Muscle of arm (tissue), 12 donors: Measurements from ENCODE around the gene PIK3AP1. TPM values are rescaled to one million over a fixed set of nuclear protein-coding genes. Genes with fewer than 3 reads are reported as not detected.

Experiments
- DNase-seq: peaks from one replicate; pipeline ENCODE4 v3.0.0-alpha.2; 2013
- polyA plus RNA-seq, 12 donors: library from polyadenylated mRNA; unstranded; fragments of 120-200 nt; gene quantifications; one replicate each; pipeline ENCODE4 v1.2.1, GENCODE V29; 2013; ENCODE audit not compliant: insufficient read length in 12 of 12

PIK3AP1 gene
- polyA plus RNA-seq, 12 donors, result 1.5 to 7.3 (median 2.2) TPM; not detected in 1

- DNase-seq, result no peak
Observed at GRCh38 chr10:96612055-96612830, 108.1 kb downstream of the PIK3AP1 start.

DNA sequence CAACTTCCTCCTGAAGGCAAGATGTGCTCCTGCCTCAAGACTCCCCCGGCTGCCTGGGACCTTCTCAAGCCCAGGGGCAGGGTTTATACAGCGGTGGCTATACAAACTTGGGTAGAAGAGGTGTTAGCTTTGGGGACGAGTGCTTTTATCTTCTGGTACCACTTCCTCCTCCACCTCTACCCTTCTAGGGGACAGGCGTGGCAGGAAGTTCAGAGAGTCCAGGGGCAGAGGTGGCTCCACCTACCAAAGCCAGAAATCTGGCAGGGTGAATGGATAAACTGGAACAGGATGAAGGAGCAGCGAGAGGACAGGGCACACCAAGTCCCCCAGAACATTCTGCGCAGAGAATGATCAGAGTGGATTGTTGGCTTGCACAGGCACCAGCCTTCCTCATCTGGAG is 109.5 kb downstream of the PIK3AP1 start:
- DNase-seq, result no peak

DNA sequence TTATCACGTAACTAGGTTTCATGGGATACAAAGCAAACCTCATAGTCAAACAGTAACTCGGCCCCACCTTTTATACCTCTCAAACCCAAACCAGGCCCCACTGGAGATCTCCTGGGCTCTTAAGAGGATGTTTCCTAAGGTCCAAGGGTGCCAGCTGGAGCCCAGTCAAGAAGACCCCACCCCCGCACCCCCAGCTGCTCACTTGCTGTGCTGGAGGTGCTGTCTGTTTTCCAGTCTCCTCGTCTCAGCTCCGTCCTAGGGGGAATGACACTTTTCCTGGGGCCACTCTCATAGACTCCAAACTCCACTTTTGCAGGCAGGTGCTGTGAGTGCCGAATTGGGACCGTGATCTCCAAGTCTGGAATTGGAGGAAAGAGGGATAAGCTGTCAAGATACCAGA is 110.8 kb downstream of the PIK3AP1 start:
- no peak for DNase-seq

GRCh38 chr10:96608805-96609204 is 111.5 kb downstream of the PIK3AP1 start:
- DNase-seq, result no peak

DNA sequence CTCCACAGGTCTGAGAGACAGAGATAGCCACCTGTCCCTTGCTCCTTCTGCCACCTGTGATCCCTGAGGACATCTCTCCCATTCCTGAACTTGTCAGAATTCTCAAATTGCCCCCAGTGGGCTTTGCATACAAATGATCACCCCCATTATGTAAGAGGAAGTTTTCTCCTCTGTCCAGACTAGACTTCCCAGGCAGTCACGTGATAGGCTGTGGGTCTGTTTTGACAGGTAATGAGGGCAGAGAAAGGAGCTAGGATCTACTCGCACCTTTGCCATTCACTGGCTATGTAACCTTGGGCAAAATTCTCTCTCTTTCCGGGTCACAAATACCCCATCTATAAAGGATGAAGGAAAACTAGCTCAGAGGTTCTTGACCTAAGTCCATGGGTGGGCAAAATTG is 112.1 kb downstream of the PIK3AP1 start:
- DNase-seq, result no peak

DNA sequence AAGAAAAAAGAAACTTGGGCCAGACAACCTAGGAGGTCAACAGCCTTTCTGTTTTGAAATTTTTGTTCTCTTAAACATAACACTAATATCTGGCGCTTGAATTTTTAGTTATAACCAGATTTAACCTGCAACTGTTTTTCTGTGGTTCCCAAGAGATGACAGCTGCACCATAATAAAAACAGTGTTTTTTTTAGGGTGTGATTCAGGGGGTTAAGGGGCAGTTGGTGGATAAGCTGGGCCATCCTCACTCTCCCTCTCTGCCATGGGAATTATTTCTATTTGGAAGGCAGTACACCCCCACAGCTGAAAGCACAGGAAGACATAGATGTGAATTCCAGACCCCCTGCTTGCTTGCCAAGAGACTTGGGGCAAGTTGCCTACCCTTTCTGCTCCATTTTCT is 113.4 kb downstream of the PIK3AP1 start:
- DNase-seq, result no peak

DNA sequence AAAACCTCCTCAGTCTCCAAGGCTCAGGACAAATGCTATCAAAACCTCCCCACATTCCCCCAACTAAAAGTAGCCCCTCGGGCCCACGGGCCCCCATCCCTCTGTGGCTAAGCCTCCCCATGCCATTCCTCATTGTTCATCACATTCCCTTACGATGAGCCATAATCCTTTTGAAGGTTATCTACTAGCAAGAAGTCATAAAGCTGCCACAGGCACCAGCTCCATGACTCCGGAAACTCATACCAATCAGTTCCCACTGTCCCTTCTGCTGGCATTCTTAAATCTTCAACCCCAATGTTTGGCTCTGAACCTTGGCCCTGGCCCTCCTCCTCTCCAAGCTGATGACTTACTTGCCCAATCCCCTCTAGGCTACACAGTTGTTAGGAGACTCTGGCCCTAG is 114.1 kb downstream of the PIK3AP1 start:
- no peak for DNase-seq

DNA sequence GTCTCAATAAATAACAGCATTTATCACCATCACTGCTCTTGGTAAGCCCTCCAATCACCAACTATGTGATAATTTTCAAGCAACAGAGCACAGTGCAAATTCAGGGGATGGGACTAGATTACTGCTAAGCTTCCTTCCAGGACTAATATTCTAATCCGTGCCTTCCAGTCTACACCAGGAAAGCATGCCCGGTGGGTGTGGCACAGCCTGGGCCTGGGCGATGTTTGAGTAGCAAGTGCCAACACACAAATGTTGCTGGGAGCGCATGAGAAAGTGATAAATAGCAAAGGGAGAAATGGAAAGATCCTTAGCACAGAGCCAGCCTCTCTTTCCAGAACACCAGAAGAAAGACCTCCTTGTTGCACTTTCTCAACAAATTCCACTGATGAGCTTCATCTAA is 120.0 kb downstream of the PIK3AP1 start:
- DNase-seq, result no peak

GRCh38 chr10:96598846-96599245 is 121.5 kb downstream of the PIK3AP1 start:
- no peak for DNase-seq

DNA sequence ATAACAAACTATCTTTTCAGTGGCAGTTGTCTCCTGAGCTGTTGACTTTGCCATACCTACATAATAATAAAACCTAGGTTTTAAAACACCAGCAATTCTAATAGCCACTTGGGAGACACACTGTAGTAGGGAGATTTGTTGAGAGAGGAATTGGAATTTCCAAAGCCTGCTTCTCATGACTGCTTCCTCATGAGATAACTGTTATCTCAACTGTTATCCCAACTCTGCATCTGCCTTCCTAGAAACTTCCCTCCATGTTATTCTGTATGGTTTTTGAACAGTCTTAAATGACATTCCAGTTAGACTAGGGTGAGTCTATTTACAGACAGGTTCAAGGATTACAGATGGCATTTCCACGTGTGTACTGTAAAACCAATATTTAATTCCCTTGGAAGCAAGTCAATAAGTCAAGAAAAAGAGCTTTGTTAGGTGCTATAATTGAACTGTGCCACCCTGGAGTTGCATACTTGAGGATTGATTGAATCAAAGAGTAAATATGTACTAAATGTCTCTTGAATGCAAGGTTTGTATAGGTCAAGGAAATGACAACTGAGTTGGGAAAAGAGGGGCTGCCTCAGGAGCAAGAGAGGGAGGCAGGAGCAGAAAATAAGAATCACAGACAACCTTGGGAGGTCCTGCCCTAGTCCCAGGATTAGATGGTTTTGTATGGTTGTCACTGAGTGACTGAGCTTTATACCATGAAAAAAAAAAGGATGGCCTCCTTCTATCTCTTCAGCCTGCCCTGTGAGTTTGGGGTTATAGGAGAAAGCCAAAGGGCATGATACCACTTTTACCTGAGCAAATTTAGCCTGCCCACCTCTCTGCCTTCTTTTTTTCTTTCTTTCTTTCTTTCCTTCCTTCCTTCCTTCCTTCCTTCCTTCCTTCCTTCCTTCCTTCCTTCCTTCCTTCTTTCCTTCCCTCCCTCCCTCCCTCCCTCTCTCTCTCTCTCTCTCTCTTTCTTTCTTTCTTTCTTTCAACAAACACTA is 123.6 kb downstream of the PIK3AP1 start:
- no peak for DNase-seq

DNA sequence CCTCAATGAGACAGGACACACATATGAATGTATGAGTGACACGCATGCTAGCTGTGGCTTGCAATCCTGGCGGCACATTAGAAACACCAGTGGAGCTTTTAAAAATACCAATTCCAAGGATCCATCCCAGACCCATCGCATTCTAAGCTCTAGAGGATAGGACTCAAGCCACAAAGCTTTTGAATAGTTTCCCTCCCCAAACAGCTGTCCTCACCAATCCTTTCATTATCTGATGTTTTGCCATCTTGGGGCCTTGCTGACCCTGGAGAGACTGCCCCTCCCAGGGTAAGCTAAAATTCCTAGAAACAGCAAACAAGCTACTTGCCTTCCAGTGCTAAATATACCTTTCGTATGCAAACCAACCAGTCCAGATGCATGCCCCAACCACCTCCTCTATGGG is 124.6 kb downstream of the PIK3AP1 start:
- no peak for DNase-seq

DNA sequence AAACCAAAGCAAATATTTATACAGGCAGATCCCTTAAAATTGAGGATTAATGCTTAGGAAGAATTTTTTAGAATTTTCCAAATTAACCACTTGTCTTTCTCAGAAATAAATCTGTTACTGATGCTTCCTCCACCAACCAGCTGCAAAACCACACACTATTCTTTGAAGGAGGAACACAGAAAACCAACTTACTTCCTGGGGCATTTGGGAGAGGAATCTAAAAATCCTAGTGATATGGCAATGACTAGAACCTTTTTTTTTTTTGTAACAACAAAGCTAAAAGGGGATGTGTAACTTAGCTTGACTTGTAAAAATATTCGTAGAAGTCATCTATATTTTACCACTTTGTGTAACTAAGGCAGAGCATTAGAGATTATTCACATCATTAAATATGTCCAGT is 128.4 kb downstream of the PIK3AP1 start:
- DNase-seq, result no peak

DNA sequence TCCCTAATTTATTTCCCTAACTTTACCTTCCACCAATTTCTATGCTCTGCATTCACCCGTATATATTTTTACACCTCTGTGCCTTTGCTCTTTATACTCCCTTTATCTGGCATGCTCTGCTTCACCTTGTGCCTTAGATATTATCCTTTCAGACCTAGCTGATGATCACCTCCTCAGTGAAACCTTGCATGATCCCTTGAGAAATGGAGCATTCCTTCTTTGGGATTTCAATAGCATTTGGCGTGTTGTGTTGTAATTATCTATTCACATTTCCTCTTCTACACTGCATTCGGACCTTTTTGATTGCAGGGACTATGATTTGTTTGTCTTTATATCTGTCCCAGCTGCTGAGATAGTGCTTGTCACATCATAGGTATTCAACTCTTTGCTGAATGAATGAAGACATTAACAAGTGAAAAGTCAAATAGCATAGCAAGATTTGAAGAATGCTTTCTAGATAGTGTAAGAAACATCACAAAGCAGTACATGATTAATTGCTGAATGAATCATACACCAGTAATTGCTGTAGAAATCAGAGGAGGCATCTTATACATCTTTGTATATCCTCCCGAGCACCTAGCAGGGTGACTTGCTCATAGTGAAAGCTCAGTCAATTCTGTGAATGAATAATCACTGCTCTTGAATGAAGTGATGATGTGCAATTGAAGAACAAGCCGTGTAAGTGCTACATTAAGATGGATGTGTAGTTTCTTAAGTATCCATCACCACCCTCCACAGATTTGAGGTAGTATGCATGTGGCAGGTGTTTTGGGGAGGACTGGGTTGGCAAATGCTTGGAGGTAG is 131.5 kb downstream of the PIK3AP1 start:
- DNase-seq, result no peak

- no peak for DNase-seq
Observed at GRCh38 chr10:96588060-96588554, 132.2 kb downstream of the PIK3AP1 start.

GRCh38 chr10:96587264-96588059 is 132.9 kb downstream of the PIK3AP1 start:
- DNase-seq, result peak; percentile 80

- DNase-seq, result peak; percentile 91
Observed at GRCh38 chr10:96586419-96587263, 133.7 kb downstream of the PIK3AP1 start, which contains the start of gene TM9SF3. Gene TM9SF3 (minus strand): TSS chr10:96587012. CDS start chr10:96586835, 177 bp downstream.

DNA sequence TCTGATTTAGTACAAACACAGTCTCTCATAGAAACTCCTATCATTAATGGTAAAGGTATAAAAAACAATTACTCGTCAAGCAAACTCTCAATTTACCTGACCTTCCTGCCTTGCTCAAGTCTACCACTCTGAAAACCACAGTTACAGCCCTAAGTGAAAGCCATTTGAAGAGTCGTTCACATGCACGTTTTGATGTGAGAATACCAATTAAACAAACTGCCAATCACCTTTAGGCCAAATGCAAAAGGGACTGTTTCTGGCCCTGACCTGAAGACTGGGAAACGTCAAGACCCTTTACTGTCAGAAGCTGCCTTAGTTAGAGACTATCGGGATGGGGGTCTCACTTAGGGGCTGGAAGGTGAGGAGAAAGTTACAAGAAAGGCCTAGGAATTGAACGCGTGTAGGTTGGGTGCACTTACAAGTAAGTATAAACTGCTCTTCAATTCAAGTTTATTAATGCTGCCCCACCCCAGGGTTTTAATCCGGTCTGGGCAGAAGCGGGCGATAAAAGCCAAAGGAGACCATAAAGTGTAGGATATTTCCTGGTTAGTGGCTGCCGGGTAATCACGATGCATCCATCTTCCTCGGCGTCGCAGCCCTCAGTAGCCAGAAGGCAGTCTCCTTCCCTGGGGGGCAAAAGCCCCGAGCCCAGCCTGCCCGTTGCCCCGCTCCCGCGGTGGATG is 134.4 kb downstream of the PIK3AP1 start:
- no peak for DNase-seq

DNA sequence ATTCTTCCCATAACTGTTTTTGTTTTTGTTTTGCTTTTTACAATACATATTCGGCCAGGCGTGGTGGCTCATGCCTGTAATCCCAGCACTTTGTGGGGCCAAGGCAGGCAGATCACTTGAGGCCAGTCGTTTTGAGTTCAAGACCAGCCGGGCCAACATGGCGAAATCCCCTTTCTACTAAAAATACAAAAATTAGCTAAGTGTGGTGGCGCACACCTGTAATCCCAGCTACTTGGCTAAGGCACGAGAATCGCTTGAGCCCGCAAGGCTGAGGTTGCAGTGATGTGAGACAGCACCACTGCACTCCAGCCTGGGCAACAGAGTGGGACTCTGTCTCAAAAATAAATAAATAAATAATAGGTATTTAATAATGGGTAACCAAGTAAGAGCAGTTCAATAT is 135.8 kb downstream of the PIK3AP1 start:
- DNase-seq, result no peak

DNA sequence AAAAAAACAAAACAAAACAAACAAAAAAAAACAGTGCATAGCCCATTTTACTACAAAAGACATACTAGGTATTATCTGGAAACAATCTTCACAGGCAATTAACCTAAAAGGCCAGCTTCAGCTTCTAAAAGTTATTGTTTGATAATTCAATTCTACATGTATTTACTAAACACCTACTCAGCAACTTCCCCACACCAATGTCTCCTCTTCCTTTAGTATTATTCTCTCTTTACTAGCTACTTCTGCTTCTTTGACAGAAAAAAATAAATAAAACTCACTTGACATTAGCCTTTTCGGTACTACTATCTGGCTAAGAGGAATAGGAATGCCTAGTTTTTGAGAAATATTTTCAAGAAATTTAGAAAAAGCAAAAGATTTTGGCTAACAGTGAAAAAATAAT is 136.3 kb downstream of the PIK3AP1 start:
- no peak for DNase-seq
